ENCODE measurements around the gene STIM2.

DNA sequence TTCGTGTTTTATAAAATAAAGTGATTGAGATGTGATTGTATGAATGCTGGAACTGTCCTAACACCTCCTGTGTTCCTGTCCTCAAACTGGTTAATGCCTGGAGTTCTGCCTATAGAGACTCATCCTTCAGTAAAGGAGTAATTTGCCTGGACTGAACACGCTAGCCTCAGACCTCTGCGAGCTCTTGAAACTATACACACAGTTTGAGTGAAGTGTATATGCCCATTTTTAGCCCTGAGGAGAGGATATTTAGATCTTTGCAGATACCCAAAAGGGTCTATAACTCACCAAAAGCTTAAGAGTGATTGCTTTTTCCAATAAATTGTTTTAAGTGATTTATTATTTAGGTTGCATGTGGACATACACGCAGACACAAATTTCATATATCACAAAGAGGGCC, 29.9 kb upstream of the STIM2 start:
- TF ChIP-seq, protein P1, sequence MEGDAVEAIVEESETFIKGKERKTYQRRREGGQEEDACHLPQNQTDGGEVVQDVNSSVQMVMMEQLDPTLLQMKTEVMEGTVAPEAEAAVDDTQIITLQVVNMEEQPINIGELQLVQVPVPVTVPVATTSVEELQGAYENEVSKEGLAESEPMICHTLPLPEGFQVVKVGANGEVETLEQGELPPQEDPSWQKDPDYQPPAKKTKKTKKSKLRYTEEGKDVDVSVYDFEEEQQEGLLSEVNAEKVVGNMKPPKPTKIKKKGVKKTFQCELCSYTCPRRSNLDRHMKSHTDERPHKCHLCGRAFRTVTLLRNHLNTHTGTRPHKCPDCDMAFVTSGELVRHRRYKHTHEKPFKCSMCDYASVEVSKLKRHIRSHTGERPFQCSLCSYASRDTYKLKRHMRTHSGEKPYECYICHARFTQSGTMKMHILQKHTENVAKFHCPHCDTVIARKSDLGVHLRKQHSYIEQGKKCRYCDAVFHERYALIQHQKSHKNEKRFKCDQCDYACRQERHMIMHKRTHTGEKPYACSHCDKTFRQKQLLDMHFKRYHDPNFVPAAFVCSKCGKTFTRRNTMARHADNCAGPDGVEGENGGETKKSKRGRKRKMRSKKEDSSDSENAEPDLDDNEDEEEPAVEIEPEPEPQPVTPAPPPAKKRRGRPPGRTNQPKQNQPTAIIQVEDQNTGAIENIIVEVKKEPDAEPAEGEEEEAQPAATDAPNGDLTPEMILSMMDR (IDR thresholded peaks at IDR 0.05): no peak
- no peak for TF ChIP-seq POLR2A (IDR thresholded peaks at IDR 0.05)

All from esophagus squamous epithelium (tissue), 4 donors.